ENCODE measurements around the gene TBX19.

TBX19 gene

DNA sequence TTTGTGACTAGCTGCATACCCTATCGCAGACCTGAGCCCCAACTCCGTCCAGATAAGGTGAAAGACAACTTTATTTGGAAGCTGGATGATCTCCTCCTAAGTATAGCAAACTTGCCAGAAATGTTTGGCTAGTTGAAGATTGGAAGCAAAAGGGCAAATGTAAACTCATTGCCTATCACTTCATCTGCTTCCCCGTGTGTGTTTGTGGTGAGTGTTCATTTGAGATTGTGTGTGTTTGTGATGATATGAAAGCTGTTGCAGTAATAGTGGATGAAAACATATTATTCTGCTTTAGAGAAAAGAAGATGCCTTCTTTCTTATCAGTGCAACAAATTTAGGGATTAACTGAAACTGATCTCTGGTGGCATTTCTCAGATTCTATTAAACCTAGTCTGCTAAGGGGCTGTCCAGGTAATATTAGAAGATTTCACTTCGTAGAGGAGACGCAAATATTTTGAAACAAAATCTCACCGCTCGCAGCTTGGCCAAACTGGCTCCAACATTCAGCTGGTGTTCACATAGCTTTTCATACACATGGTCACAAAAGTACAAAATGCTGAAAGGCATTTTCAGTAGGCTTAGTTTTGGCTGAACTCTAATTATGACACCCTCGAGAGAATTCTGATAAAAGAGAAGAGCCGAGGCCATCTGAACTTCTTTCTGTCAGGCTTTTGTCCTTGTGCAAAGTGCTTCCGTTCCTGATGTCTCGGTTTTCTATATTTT is 1.1 kb downstream of the TBX19 start:
- DNase-seq (ENCODE audit: low spot score): no peak

DNA sequence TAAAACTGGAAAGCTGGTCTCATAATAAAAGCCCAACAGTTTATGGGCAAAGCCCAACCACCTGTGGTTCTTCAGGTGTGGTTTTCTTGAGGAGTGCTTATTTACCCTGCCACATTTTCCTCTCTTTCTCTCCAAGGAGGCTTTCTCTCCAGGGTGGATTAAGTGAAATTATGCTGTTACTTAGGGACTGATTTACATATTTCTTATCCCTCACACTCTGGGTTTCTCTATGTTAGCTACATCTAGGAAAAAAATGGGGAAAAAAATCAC is 4.8 kb downstream of the TBX19 start:
- DNase-seq (ENCODE audit: low spot score): no peak

DNA sequence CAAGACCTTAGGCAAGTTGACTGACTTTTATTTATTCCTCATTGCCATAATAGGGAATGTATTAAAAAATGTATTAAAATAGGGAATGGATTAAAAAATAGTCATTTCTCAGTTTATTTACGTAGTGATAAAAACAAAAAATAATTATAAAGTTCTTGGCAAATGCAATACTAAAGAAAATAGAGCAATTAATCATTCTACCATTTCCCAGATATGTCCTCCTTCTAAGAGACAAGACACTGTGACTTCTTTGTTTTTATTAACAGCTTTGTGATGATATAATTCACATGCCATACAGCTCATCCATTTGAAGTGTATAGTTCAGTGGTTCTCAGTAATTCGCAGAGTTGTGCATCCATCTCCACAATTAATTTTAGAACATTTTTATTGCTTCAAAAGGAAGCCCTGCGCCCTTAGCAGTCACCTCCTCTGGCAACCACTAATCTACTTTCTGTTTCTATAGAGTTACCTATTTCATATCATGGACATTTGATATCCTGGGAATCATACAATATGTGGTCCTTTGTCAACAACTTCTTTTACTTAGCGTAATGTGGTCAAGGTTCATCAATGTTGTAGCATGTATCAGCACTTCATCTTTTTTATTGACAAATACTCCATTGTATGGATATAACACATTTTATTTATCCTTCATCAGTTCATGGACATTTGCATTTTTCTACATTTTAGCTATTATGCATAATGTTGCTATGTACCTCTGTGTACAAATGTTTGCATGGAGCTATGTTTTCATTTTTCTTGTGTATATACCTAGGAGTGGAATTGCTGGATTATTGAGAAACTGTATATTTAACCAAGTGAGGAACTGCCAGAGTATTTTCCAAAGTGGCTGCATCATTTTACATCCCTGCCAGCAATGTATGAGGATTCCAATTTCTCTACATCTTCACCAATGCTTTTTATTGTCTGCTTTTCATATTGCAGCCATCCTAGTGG is 5.6 kb downstream of the TBX19 start:
- no peak for DNase-seq (ENCODE audit: low spot score)

DNA sequence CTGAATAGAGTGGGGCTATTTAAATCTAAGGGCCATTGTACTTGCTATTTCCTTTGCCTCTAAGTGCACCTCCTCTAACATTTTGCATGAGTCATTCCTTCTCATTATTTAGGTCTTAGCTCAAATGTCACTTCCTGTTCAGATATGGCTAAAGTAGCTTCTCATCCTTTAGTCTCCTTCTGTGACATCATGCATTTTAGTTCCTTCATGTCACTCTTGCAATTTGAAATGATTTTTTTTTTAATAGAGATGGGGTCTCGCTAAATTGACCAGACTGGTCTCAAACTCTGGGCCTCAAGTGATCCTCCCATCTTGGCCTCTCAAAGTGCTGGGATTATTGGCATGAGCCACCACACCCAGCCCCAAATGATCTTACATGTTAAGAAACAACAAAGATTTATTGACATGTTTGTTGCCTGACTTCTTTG is 6.6 kb downstream of the TBX19 start:
- DNase-seq (ENCODE audit: low spot score): no peak

DNA sequence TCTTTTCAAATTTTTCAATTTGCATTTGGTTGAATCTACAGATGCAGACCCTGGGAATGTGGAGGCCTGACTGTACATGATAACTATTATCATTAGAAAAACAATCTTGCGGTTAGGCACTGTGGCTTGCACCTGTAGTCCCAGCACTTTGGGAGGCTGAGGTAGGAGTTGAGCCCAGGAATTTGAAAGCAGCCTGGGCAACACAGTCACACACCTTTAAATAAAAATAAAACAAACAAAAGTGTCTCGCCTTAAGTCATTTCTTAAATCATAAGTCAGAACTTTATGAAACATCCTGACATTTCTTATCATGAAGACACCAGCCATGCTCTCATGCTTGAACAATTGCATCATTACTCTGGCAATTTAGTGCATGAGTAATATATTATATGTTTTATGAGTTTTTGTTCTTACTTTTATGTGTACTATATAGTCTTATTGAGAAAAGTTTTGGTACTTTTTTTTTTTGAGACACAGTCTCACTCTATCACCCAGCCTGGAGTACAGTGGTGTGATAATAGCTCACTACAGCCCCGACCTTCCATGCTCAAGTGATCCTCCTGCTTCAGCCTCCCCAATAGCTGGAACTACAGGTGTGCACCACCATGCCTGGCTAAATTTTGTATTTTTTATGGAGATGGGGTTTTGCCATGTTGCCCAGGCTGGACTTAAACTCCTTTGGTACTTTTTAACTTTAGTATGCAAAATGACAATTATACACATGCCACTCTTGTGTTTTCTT is 7.8 kb downstream of the TBX19 start:
- DNase-seq (ENCODE audit: low spot score): no peak

DNA sequence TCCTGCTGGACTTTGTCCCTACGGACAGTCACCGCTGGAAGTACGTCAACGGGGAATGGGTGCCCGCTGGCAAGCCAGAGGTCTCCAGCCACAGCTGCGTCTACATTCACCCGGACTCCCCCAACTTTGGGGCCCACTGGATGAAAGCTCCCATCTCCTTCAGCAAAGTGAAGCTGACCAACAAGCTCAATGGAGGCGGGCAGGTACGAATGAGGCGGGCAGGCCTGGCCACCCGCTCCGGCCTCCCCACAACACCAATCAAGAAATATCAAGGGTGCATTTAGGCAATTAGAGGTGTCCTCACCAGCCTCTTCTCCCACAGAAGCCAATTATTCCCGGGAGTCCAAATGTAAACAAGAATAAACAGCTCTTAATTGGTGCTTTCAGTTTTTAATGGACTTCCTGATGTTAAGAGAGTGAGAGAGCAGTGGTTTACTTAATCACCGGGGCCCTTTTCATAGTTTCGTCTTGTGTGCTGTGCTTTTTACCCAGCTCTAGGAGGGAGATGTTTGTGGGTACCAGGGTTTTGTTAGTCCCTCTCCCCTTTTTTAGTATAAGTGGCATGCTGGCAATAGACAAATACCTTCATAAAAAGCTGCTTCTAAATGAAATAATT is 10.7 kb downstream of the TBX19 start:
- DNase-seq (ENCODE audit: low spot score): no peak

DNA sequence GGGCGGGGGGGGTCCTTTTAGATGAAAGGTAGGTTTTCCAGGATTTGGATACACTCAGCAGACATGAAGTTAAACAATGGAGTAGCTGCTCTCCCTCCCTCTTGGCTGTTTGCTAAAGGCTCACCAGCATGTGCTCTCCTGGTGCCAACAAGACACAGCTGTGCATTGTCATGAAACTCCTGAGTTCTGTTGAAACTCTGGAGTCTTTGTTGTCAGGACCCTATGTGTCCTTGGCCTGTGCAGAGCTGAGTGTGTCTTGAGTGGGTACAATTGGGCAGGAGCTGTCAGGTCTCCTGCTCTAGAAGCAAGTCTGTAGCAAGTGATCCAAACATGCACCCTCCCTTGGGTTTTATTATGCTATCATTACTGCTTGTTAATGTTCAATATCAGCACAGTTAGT is 12.7 kb downstream of the TBX19 start:
- DNase-seq (ENCODE audit: low spot score): no peak

DNA sequence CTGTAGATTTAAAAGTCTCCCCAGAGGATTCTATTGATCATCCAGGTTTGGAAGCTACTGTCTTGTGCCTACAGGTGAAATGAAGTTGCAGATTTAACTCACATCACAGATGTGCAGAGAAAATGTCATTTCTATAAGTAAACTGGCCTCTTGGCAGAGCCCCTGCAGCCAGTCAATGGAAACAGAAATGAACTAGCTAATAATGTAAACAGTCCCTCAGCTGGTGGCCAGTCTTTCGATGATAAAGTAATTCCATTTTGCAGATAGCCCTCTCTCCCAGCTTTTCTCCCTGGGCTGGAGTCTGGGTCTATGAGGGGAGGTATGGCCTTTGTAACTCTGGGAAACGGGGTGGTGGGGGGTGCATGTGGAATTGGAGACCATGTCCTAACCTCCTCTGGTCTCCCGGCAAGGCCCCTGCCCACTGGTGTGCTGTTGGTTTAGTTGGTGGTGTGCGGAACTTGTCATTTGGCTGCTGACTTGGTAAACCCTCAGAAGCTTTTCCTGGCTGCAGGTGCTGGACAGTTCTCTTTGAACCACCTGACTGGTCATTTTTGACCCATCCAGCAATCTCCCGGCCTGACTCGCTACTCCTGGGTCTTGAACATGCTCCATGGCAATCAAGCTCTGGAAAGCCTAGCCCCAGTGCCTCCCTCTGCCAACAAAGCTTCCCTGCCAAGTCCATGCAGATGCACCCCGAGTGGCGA is 14.9 kb downstream of the TBX19 start:
- no peak for DNase-seq (ENCODE audit: low spot score)

DNA sequence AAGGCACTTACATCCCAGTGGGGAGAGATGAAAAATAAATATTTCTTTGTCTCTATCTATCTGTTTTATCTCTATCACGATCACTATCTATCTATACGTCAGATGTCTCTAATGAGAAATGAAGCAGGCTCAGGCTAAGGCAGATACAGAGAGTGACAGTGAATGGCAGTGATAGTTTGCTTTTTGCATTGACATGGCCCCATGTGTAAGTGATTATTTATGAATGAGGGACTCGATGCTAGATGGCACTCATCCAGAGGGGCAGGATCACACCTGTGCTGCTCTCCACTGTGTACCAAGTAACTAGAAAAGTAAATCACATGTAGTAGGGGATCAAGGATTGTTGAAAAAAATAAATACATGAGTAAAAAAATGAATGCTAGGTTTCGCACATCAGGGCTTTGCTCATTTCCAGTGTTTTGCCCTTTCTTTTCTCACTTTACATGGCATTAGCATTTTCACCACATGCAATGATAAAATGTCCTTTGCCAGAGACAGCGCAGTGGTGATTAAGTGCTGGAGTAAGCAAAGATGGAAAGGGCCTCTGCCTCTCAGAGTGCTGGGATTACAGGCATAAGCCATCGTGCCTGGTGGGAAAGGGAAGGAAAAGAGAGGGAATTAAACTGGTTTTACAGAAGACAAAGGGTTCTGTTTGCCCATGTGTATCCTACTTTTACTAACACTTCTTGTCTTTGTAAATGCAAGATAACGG is 16.5 kb downstream of the TBX19 start:
- DNase-seq (ENCODE audit: low spot score): no peak

DNA sequence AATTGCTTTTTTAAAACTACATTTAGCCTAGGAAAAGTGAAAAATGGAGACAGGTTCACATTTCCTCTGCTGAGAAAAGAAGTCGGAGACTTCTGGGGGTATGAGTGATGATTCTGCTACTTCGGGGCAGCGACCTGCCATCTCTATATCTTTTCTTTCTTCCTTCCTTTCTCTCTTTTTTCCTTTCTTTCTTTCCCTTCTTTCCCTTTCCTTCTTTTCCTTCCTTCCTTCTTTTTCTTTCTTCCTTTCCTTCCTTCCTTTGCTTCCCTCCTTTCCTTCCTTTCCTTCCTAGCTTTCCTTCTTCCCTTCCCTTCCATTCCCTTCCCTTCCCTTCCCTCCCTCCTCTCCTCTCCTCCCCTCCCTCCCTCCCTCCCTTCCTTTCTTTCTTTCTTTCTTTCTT is 17.8 kb downstream of the TBX19 start:
- DNase-seq (ENCODE audit: low spot score): no peak

DNA sequence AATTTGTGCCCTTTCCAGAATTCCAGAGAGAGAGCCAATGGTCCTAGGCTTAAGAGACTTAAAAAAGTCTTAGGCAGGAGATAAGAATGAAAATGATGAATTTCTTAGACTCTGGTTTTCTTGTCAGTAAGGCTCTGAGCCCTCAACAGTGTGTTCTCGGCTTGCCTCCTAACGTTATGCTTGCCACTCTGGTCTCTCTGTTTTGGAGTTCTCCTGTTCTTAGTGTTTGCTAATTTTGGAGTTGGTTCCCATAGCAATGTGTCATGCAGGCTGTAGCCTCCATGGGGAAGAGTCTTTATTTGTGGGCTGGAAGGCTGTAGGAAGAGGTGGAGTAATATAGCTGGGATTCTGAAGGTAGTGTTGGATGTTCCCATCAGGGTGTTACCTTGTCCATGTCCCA is 19.9 kb downstream of the TBX19 start:
- peak; percentile 64 for DNase-seq (ENCODE audit: low spot score)

DNA sequence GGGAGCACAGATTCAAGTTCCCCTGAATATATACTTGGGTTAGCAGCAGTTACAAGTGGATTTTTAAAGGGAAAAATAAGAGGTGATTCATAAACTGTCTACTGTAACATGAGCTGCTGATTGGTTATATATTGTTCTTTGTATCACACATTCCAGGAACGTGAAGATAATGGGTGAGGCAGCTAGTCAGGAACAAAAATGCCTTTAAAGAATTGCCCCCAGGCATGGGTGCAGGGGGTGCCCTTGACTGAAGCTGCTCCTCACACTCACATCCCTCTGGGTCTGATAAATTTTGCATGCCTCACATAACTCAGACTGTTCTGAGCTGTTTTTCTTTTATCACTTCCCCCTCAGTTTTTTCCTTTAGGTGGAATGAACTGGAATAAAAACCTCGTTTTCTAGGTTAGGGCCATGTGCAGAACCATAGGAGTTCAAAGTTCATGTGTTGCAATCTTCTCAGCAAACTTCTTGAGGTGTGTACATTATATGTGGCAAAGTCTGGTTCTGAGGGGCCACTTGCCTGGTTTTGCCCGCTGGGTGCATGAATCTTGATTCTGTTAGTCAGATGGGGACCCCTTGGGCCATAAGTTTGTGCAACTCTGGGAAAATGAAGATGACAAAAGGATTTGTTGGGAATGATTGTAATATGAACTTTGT is 21.1 kb downstream of the TBX19 start:
- DNase-seq (ENCODE audit: low spot score): no peak

DNA sequence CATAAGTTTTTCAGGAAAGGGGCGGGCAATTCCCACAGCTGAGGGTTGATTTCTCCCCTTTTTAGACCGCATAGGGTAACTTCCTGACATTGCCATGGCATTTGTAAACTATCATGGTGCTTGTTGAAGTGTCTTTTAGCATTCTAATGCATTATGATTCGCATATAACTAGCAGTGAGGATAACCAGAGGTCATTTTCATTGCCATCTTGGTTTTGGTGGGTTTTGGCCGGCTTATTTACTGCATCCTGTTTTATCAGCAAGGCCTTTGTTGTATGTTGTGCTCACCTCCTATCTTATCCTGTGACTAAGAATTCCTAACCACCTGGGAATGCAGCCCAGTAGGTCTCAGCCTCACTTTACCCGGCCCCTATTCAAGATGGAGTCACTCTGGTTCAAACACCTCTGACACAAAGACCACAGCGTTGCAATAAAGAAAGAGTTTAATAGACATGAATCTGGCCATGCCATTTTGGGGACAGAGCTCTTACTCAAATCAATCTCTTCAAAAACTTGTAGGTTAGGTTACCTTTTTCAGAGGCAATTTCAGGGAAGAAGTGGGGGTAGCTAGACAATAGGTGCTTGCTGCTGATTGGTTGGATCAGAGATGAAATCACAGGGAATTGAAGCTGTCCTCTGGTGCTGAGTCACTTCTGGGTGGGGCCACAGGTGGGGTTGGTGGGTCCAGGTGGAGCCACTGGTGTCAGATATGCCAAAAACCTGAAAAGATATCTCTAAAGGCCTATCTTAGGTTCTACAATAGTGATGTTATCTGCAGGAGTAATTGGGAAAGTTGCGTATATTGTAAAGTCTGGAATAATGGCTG is 23.3 kb downstream of the TBX19 start:
- DNase-seq (ENCODE audit: low spot score): no peak

DNA sequence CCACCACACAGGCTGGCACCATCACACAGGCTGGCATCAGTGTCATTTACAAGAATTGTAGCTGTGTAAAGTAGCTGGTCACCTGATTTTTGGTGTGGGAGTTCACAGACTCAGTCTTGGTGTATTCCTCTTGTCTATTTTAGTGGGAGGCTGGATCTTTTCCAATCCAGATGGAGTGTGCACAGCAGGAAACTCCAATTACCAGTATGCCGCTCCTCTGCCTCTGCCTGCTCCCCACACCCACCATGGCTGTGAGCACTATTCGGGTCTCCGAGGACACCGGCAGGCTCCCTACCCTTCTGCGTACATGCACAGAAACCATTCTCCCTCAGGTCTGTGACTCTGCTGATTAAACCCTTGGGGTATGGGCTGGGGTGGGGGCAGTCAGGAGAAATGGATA is 24.2 kb downstream of the TBX19 start:
- DNase-seq (ENCODE audit: low spot score): peak; percentile 6

DNA sequence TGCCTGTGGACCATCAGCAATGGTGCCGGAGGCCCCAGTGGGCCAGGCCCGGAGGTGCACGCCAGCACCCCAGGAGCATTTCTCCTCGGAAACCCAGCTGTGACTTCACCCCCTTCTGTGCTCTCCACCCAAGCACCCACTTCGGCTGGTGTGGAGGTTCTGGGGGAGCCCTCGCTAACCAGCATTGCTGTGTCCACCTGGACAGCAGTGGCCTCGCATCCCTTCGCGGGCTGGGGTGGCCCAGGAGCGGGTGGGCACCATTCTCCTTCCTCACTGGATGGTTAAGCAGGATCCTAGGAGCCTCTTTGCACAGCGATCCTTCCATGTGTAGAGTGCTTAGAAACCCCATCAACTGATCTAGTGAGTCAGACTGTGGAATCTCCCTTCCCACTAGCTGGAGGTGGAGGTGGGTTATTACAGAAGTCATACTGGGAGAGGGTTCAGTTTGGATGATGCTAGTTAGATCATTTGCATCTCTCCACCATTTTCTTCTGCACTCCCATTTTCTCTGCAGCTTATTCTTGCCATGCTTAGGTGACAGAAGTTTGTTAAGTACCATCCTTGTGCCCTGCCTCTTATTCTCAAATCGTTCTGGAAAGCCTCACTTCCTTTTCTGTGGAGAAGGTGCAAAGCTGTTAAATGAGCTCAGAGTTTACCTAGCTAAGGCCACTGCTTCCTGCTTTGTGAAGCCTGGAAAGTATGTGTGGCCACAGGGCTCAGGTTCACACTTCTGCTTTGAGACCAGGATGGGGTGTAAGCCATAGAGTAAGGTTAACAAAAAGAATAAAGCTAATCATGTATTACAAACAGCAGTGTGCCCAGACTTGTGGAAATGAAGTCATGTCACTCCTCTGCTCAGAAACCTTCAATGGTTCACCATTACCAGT is 32.3 kb downstream of the TBX19 start:
- DNase-seq (ENCODE audit: low spot score): no peak

DNA sequence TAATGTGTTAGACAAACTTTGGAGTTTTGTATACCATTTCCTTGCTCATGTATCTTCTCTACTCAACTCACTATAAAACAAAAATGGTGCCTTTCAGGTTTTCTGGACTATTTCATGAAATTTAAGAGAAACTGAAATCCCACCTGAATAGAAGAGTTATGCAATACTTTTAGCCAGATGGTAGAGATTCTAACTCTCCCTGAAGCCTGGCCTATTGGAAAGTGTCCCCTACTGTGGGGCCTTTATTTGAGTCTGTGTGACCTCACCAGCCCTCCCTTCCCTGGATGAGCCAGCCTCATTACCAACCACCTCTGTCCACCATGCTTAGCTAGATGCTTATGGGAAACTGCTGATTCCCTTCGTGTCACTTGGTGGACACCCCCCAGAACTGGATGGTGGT is 35.5 kb downstream of the TBX19 start:
- no peak for DNase-seq (ENCODE audit: low spot score)

DNA sequence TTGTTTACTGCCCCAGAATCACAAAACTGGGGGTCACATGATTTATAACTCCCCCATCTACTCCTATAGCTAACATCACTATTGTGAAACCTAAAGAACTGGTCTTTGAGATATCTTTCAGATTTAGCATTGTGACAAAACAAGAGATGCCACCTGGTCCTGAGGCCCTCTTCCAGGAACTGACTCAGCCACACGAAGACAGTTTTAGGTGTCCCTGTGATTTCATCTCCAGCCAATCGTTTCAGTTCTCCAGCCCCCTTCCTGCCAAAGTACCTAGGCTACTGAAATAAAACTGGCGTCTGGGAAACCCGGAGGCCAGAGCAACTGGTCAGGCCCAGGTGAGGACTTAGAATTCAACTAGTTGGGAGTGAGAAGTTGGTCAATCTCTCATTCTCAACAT is 36.6 kb downstream of the TBX19 start:
- no peak for DNase-seq (ENCODE audit: low spot score)

DNA sequence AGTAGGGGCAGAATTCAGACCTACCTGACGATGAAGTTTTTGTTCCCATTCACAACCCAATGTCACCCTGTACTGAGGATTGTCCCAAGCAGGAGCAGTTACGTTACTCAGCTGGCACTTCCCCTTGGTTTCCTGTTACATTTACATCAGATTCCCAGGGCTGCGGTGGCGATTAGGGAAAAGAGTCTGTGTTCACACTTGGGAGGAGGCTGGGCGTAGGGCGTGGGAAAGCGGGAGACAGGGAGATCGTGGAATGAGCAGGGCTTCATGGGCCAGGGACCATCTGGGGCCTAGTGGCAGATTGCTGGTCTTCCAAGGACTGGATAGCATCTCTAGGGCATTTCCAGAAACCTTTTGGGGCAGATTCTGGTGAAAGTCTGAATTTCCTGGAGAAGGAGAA is 39.0 kb downstream of the TBX19 start:
- no peak for DNase-seq (ENCODE audit: low spot score)

DNA sequence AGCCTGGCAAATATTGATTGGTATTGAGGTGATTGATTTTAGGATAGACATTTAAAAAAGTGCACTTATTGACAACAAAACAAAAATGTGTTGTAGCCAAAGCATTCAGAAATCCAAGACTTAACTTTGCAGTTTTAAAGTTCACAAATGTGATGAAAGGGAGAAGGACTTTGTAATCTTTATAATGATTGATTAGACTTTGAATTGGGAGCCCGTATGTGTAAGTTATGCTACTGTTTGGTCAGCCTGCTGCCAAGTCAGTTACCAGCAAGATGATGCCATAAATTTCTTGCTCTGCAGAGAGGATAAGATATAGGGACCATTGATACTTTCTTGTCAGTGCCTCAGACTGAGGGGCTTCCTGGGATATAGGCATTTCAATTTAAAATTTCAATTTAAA is 39.5 kb downstream of the TBX19 start:
- DNase-seq (ENCODE audit: low spot score): no peak

All from Ammon's horn (tissue), 1 donor.